GM20431 (cell line): Measurements from ENCODE around the gene TMPRSS9.
"Not testable (repeated sequence)": the region's sequence is repeated elsewhere in the genome, so short reads cannot be mapped to it uniquely, and the experiment has no call there.

ENCODE experiments used
- in situ Hi-C: fragments of 300-500 bp; cut with MseI, MboI; formaldehyde crosslinking; loops from one replicate; pipeline ENCODE4 v1.15.0; 2020; ENCODE audit warnings: low sequenced_read_pairs; ENCODE audit not compliant: unreplicated experiment

TMPRSS9 gene

GRCh38 chr19:2413629-2414028 lies 53.6 kb downstream of the TMPRSS9 start:
- in situ Hi-C loops = no loop called here

GRCh38 chr19:2415281-2415972 lies 55.4 kb downstream of the TMPRSS9 start:
- in situ Hi-C loops = no loop called here

- in situ Hi-C loops = no loop called here
Observed at GRCh38 chr19:2415973-2416319, 55.9 kb downstream of the TMPRSS9 start.

- in situ Hi-C loops = no loop called here
Observed at GRCh38 chr19:2416321-2417097, 56.4 kb downstream of the TMPRSS9 start.

- in situ Hi-C loops = not testable (repeated sequence)
Observed at GRCh38 chr19:2417436-2417835, 57.4 kb downstream of the TMPRSS9 start.

- in situ Hi-C loops = no loop called here
Observed at GRCh38 chr19:2417881-2418406, 57.9 kb downstream of the TMPRSS9 start.

GRCh38 chr19:2419754-2420153 lies 59.7 kb downstream of the TMPRSS9 start:
- in situ Hi-C loops = no loop called here

- in situ Hi-C loops = no loop called here
Observed at GRCh38 chr19:2420490-2420889, 60.4 kb downstream of the TMPRSS9 start.

GRCh38 chr19:2421581-2422306 lies 61.7 kb downstream of the TMPRSS9 start:
- in situ Hi-C loops = no loop called here

- in situ Hi-C loops = no loop called here
Observed at GRCh38 chr19:2423071-2423914, 63.2 kb downstream of the TMPRSS9 start.

GRCh38 chr19:2423915-2424685 lies 64.0 kb downstream of the TMPRSS9 start:
- in situ Hi-C loops = no loop called here

GRCh38 chr19:2424686-2425621 lies 64.9 kb downstream of the TMPRSS9 start:
- in situ Hi-C loops = no loop called here

GRCh38 chr19:2425622-2426581 lies 65.8 kb downstream of the TMPRSS9 start:
- in situ Hi-C loops = no loop called here

GRCh38 chr19:2426611-2427428 lies 66.8 kb downstream of the TMPRSS9 start:
- in situ Hi-C loops = no loop called here

- in situ Hi-C loops = no loop called here
Observed at GRCh38 chr19:2427429-2428320, 67.6 kb downstream of the TMPRSS9 start, which contains the start of gene TIMM13. TIMM13 (minus strand) TSS chr19:2427586; CDS start chr19:2427533, 53 bp downstream.
